ENCODE results near the gene GPC5. TPM values are rescaled to one million over a fixed set of nuclear protein-coding genes. Genes with fewer than 3 reads are reported as not detected.

Gene GPC5
- polyA plus RNA-seq, 2 donors, result not detected

DNA sequence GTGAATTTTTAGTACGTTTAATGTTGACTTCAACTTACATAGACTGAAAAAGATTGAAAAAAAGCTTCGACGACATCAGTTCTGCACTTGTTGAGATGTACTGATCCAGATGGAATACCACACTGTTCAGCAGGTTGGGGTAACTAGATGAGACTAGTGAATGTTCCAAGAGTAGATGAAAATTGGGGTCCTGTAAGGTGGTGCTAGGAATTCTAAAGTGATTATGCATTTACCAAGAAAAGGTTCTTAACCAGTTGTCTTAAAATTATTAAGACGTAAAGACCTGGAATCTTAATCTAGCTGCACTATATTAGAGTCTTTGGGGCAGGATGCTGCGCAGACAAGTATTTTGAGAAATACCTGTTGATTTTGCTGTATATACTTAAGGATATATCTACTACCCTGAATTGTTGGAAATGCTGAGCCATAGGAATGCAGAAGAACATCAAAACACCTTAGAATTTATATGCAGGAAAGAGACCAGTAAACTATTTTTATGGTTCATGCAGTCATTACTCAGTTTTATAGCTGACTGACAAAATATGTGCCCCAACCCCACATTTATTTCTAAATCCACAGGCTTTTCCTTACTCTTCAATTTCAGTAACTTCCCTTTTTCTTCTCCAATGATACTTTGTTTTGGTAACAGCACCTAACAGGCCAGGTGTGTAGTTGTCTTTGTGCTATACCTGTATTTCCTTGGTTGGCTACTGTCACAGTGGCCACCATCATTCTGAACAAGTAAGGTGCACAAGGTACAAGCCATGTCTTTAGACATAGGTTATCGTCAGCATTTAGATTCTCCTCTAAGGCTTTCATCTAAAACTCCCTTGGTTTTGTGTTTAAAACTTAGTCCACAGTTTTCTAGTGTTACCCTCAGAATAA, 42.4 kb upstream of the GPC5 start:
- H3K27me3 ChIP-seq (ENCODE audit: control insufficient read depth in 1 of 2, insufficient read depth in 2 of 2, low read length in 2 of 2), result no peaks in the 10 kb centered on the region
- H3K4me1 ChIP-seq (ENCODE audit: control insufficient read depth in 2 of 2, insufficient read depth in 2 of 2, low read length in 1 of 2), result no peaks in the 10 kb centered on the region
- H3K9me3 ChIP-seq (ENCODE audit: control insufficient read depth in 2 of 2, insufficient read depth in 1 of 2, low read depth in 1 of 2, low read length in 1 of 2), result no peaks in the 10 kb centered on the region
- peaks cover 0 to 8% of the 10 kb centered on the region in 2 donors for H3K36me3 ChIP-seq (ENCODE audit: control insufficient read depth in 2 of 2, insufficient read depth in 2 of 2, low read length in 1 of 2)
- no peak overlapping the region for H3K27ac ChIP-seq (ENCODE audit: low read depth in 2 of 2, low read length in 1 of 2)
- 95 to 97% methylated on average over 6 of the region's 6 CpGs for WGBS, 2 donors
- H3K4me3 ChIP-seq (ENCODE audit: low read depth in 1 of 2, low read length in 2 of 2), result no peak overlapping the region

DNA sequence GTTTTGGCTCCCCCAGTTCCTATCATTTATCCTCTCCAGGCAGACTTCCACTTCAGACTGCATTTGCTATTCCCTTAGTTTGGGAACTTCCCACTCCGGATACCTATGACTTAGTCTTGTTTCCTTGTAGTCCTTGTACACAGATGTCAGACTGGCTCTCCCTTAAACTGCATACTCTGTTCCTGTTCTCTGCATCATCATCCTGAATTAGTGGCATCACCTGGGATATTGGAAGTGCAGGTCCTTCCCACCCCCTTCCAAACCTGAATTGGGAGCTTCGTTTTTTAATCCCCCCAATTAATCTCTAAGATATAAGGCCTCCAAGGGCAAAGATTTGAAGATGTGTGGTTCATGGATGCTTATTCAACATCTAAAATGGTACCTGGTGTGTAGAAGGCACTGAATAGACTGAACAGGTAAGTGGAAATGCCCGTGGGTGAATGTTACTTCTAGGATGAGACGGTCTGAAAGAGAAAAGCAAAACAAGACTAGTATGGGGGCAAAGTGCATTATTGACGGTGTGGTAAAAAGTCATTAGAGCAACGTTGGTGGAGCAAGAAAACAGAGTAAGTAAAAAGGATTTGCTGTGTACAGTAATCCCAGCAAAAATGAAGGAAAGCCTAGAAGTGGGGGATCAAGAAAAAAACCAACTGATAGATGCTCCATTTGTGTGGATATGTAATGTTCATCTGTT, 41.4 kb upstream of the GPC5 start:
- no peaks in the 10 kb centered on the region for H3K27me3 ChIP-seq (ENCODE audit: control insufficient read depth in 1 of 2, insufficient read depth in 2 of 2, low read length in 2 of 2)
- no peak overlapping the region for H3K4me3 ChIP-seq (ENCODE audit: low read depth in 1 of 2, low read length in 2 of 2)
- 74 to 80% methylated on average over 6 of the region's 6 CpGs for WGBS, 2 donors
- peaks cover 0 to 8% of the 10 kb centered on the region in 2 donors for H3K36me3 ChIP-seq (ENCODE audit: control insufficient read depth in 2 of 2, insufficient read depth in 2 of 2, low read length in 1 of 2)
- H3K4me1 ChIP-seq (ENCODE audit: control insufficient read depth in 2 of 2, insufficient read depth in 2 of 2, low read length in 1 of 2), result no peaks in the 10 kb centered on the region
- H3K27ac ChIP-seq (ENCODE audit: low read depth in 2 of 2, low read length in 1 of 2), result no peak overlapping the region
- no peaks in the 10 kb centered on the region for H3K9me3 ChIP-seq (ENCODE audit: control insufficient read depth in 2 of 2, insufficient read depth in 1 of 2, low read depth in 1 of 2, low read length in 1 of 2)

DNA sequence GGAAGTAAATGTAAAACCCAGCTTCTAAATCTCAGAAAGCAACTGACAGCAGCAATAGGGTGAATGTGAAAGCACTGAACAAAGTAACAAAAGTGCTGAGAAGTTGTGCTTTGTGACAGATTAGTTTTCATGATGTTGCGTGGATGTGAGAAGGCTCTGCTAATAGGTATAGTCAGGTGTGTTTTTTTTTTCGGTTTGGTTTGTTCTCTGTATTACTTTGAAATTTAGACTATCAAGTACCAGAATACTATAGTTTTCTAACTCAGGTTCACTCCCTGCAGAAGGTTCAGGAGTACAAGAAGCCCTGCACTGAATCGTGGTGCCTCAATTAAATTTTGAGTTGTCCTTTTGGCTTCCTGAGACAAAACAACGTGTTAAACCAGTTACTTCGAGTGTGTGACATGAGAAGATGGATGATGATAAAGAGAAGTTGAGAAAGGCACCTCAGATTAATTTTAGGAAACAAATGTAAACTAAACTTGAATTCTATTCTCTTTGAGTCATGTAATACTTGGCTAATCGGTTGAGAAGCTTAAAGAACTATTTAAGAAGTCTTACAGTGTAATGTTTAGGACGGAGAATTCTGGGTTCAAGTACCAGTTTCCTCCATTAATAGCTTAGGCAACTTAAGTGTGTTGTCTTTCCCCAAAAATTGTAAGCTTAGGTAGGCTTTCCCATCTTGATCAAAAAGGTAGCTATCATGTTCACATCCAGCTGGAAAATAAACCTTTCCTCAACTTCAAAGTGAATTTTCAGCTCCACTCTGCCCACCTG, 40.6 kb upstream of the GPC5 start:
- Histone ChIP-seq H3K4me1 (ENCODE audit: control insufficient read depth in 2 of 2, insufficient read depth in 2 of 2, low read length in 1 of 2) (no peaks in the 10 kb centered on the region), H3K36me3 (ENCODE audit: control insufficient read depth in 2 of 2, insufficient read depth in 2 of 2, low read length in 1 of 2) (peaks cover 0 to 8% of the 10 kb centered on the region in 2 donors), H3K27ac (ENCODE audit: low read depth in 2 of 2, low read length in 1 of 2) (no peak overlapping the region), H3K27me3 (ENCODE audit: control insufficient read depth in 1 of 2, insufficient read depth in 2 of 2, low read length in 2 of 2) (no peaks in the 10 kb centered on the region), H3K9me3 (ENCODE audit: control insufficient read depth in 2 of 2, insufficient read depth in 1 of 2, low read depth in 1 of 2, low read length in 1 of 2) (no peaks in the 10 kb centered on the region), H3K4me3 (ENCODE audit: low read depth in 1 of 2, low read length in 2 of 2) (no peak overlapping the region)
- 55 to 57% methylated on average over 7 of the region's 7 CpGs for WGBS, 2 donors

DNA sequence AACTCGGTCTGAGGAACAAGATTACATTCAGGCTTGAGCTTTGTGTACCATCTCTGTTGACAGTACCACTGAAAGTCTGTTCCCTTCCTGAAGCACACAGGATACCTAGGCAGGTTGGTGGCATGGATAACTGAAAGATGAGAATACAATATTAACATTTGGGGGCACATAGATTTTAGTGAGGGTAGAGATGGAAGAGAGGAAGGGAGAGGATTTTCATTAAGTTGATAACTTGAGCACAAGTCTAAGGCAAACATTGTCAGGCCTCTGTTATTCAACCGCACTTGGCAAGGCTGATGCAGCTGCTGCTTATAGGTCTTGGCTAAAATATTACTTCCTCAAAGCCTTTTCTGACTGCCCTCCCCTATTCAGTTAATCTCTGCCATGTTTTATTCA, 40.0 kb upstream of the GPC5 start:
- H3K4me1 ChIP-seq (ENCODE audit: control insufficient read depth in 2 of 2, insufficient read depth in 2 of 2, low read length in 1 of 2), result no peaks in the 10 kb centered on the region
- no peaks in the 10 kb centered on the region for H3K27me3 ChIP-seq (ENCODE audit: control insufficient read depth in 1 of 2, insufficient read depth in 2 of 2, low read length in 2 of 2)
- peaks cover 0 to 8% of the 10 kb centered on the region in 2 donors for H3K36me3 ChIP-seq (ENCODE audit: control insufficient read depth in 2 of 2, insufficient read depth in 2 of 2, low read length in 1 of 2)
- H3K27ac ChIP-seq (ENCODE audit: low read depth in 2 of 2, low read length in 1 of 2), result no peak overlapping the region
- 56% methylated on average over 2 of the region's 2 CpGs for WGBS, 2 donors
- H3K9me3 ChIP-seq (ENCODE audit: control insufficient read depth in 2 of 2, insufficient read depth in 1 of 2, low read depth in 1 of 2, low read length in 1 of 2), result no peaks in the 10 kb centered on the region
- no peak overlapping the region for H3K4me3 ChIP-seq (ENCODE audit: low read depth in 1 of 2, low read length in 2 of 2)

DNA sequence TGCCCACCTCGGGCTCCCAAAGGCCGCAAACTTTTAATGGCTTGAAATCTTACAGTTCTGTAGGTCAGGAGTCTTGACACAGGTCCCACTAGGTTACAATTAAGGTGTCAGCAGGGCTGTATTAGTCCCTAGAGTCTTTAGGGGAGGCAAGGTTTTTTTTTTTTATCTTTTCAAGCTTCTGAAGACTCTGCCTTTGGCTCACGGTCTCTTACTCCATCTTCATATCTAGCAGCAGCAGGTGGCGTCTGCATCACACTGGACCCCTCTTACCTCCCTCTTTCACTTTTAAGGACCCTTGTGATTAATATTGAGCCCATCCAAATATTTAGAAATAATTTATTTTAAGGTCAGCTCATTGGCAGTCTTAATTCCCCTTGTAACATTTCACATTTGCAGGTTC, 39.3 kb upstream of the GPC5 start:
- Histone ChIP-seq H3K4me1 (ENCODE audit: control insufficient read depth in 2 of 2, insufficient read depth in 2 of 2, low read length in 1 of 2) (no peaks in the 10 kb centered on the region), H3K9me3 (ENCODE audit: control insufficient read depth in 2 of 2, insufficient read depth in 1 of 2, low read depth in 1 of 2, low read length in 1 of 2) (no peaks in the 10 kb centered on the region), H3K4me3 (ENCODE audit: low read depth in 1 of 2, low read length in 2 of 2) (no peak overlapping the region), H3K36me3 (ENCODE audit: control insufficient read depth in 2 of 2, insufficient read depth in 2 of 2, low read length in 1 of 2) (peaks cover 0 to 8% of the 10 kb centered on the region in 2 donors), H3K27me3 (ENCODE audit: control insufficient read depth in 1 of 2, insufficient read depth in 2 of 2, low read length in 2 of 2) (no peaks in the 10 kb centered on the region), H3K27ac (ENCODE audit: low read depth in 2 of 2, low read length in 1 of 2) (no peak overlapping the region)
- 86 to 93% methylated on average over 4 of the region's 4 CpGs for WGBS, 2 donors

DNA sequence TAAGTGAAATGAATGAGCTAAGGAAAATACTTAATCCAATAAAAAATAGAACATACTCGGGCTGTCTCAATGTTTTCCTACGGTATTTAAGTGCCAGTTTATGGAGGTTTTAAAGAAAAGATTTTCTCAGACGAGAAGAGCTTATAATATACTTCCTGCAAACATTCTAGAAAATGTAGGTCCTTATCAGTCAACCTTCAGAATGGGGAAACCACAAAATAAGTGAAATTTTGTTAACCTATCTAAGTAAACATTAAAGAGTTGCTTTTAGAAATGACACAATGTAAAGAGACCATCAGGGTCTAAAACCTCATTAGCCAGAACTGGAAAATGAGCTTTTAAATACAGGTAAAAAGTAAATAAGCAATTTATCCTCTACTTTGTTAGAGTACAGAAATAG, 38.8 kb upstream of the GPC5 start:
- Histone ChIP-seq H3K36me3 (ENCODE audit: control insufficient read depth in 2 of 2, insufficient read depth in 2 of 2, low read length in 1 of 2) (peaks cover 0 to 8% of the 10 kb centered on the region in 2 donors), H3K27ac (ENCODE audit: low read depth in 2 of 2, low read length in 1 of 2) (no peak overlapping the region), H3K9me3 (ENCODE audit: control insufficient read depth in 2 of 2, insufficient read depth in 1 of 2, low read depth in 1 of 2, low read length in 1 of 2) (no peaks in the 10 kb centered on the region), H3K27me3 (ENCODE audit: control insufficient read depth in 1 of 2, insufficient read depth in 2 of 2, low read length in 2 of 2) (no peaks in the 10 kb centered on the region), H3K4me3 (ENCODE audit: low read depth in 1 of 2, low read length in 2 of 2) (no peak overlapping the region), H3K4me1 (ENCODE audit: control insufficient read depth in 2 of 2, insufficient read depth in 2 of 2, low read length in 1 of 2) (no peaks in the 10 kb centered on the region)
- 65% methylated on average over 3 of the region's 3 CpGs for WGBS, 2 donors

DNA sequence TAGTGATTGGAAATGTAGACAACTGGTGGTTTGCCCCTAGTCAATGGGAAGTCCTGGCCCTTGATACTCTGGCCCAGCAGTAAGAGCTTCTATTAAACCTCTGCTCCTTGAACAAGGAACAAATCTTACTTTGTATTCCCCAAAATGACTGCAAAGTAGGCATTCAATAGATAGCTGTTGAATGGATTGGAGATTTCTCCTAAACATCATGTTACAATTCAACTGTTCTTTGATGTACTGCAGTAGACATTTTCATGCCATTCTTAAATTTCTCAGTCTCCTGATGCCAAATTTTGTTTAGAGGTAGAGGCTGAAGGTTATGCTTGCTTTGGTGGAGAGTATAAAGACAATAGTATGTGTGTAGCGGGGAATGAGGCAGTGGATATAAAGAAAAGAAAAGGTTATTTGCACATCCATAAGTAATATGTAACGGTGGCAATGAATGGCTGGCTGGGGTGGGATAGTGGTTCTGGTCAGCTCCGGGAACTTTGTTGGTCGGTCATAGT, 38.1 kb upstream of the GPC5 start:
- Histone ChIP-seq H3K4me1 (ENCODE audit: control insufficient read depth in 2 of 2, insufficient read depth in 2 of 2, low read length in 1 of 2) (no peaks in the 10 kb centered on the region), H3K27ac (ENCODE audit: low read depth in 2 of 2, low read length in 1 of 2) (no peak overlapping the region), H3K27me3 (ENCODE audit: control insufficient read depth in 1 of 2, insufficient read depth in 2 of 2, low read length in 2 of 2) (no peaks in the 10 kb centered on the region), H3K4me3 (ENCODE audit: low read depth in 1 of 2, low read length in 2 of 2) (no peak overlapping the region), H3K9me3 (ENCODE audit: control insufficient read depth in 2 of 2, insufficient read depth in 1 of 2, low read depth in 1 of 2, low read length in 1 of 2) (no peaks in the 10 kb centered on the region), H3K36me3 (ENCODE audit: control insufficient read depth in 2 of 2, insufficient read depth in 2 of 2, low read length in 1 of 2) (peaks cover 0 to 6% of the 10 kb centered on the region in 2 donors)
- 90 to 91% methylated on average over 4 of the region's 4 CpGs for WGBS, 2 donors

DNA sequence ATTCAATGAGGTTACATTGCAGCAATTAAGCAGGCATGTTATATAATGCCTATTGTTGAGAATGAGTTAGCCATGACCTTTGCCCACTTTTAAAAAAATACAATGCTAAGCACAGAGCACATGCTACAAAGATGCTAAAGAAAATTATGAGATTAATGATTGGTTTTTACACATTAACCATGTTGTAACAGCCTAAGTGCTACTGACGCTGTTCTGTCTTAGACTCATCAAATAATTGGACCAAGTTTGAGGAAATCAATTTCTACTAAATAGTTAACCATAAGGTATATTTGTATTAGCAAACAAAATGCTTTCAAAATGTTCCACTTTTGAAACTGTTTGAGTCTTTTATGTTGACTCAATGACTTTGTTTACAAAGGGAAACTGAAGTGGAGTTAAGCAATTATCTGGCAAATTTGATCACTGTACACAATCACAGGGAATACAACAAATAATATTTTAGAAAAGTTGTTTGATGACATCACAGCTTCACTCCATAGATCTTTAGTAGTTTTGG, 36.6 kb upstream of the GPC5 start:
- Histone ChIP-seq H3K4me3 (ENCODE audit: low read depth in 1 of 2, low read length in 2 of 2) (no peak overlapping the region), H3K27me3 (ENCODE audit: control insufficient read depth in 1 of 2, insufficient read depth in 2 of 2, low read length in 2 of 2) (no peaks in the 10 kb centered on the region), H3K36me3 (ENCODE audit: control insufficient read depth in 2 of 2, insufficient read depth in 2 of 2, low read length in 1 of 2) (peaks cover 0 to 2% of the 10 kb centered on the region in 2 donors), H3K9me3 (ENCODE audit: control insufficient read depth in 2 of 2, insufficient read depth in 1 of 2, low read depth in 1 of 2, low read length in 1 of 2) (no peaks in the 10 kb centered on the region), H3K27ac (ENCODE audit: low read depth in 2 of 2, low read length in 1 of 2) (no peak overlapping the region), H3K4me1 (ENCODE audit: control insufficient read depth in 2 of 2, insufficient read depth in 2 of 2, low read length in 1 of 2) (no peaks in the 10 kb centered on the region)
- 76 to 93% methylated on average over 1 of the region's 1 CpG for WGBS, 2 donors

DNA sequence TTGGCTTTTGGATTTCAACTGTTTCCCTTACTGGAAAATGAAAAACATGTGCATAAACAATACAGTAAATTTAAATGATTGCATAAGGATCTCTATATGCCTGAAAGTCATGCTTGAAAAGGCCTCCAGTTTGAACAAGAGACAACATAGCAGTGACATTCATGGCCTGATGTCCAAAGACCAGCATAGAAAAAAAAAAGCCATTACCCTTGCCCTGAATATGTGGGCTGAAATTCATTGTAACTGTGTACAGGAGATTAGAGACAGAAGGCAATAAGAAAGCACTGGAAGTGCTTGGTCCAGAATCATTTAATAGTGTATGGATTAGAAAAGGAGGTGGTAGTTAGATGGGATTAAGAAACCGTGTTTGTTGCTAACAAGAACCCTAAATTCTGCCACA, 35.5 kb upstream of the GPC5 start:
- H3K27me3 ChIP-seq (ENCODE audit: control insufficient read depth in 1 of 2, insufficient read depth in 2 of 2, low read length in 2 of 2), result no peaks in the 10 kb centered on the region
- WGBS, 2 donors, result 67 to 77% methylated on average over 1 of the region's 1 CpG
- H3K27ac ChIP-seq (ENCODE audit: low read depth in 2 of 2, low read length in 1 of 2), result no peak overlapping the region
- no peaks in the 10 kb centered on the region for H3K36me3 ChIP-seq (ENCODE audit: control insufficient read depth in 2 of 2, insufficient read depth in 2 of 2, low read length in 1 of 2)
- H3K4me1 ChIP-seq (ENCODE audit: control insufficient read depth in 2 of 2, insufficient read depth in 2 of 2, low read length in 1 of 2), result no peaks in the 10 kb centered on the region
- no peak overlapping the region for H3K4me3 ChIP-seq (ENCODE audit: low read depth in 1 of 2, low read length in 2 of 2)
- H3K9me3 ChIP-seq (ENCODE audit: control insufficient read depth in 2 of 2, insufficient read depth in 1 of 2, low read depth in 1 of 2, low read length in 1 of 2), result no peaks in the 10 kb centered on the region

All from esophagus (tissue), 2 donors.